ENCODE measurements around the gene NSD2.

Gene NSD2

DNA sequence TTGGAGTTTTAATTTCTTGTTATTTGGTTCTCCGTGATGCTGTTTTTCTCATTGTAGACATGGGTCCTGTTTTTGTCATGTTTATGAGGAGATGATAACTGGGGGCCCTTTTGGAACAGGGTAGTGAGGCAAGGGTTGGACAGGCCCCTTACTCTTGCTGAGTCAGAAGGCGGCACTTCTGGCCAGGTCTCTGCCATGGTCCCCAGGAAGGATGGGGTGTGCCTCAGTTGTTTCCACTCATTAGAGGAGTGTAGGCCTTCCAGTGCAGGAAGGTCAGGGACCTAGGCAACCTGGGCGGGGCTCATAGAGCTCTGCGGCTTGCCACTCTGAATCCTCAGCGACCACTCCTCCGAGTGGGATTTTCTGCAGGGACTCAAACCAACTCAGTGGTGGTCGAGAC, 69.4 kb downstream of the NSD2 start:
- DNase-seq (ENCODE audit: low read depth in 2 of 2, low spot score in 1 of 2) = no peak

DNA sequence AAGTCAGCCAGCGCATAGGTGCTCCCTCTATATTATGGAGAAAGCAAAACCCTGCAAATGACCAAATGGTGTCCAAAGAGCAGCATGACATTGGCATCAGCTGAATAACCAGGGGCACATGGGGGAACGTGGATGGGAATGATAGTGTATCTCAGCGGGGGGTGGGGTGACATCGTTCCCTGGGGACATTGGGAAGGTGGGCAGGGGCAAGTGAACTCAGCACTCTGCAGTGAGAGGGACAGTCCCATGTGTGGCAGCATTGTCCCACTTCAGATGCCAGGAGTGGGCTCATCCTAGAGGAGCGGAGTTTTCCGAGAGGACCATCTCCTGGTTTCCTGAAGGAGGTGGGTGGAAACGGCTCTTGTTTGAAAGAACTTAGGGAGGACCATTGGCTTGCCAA, 72.7 kb downstream of the NSD2 start:
- no peak for DNase-seq (ENCODE audit: low read depth in 2 of 2, low spot score in 1 of 2)

DNA sequence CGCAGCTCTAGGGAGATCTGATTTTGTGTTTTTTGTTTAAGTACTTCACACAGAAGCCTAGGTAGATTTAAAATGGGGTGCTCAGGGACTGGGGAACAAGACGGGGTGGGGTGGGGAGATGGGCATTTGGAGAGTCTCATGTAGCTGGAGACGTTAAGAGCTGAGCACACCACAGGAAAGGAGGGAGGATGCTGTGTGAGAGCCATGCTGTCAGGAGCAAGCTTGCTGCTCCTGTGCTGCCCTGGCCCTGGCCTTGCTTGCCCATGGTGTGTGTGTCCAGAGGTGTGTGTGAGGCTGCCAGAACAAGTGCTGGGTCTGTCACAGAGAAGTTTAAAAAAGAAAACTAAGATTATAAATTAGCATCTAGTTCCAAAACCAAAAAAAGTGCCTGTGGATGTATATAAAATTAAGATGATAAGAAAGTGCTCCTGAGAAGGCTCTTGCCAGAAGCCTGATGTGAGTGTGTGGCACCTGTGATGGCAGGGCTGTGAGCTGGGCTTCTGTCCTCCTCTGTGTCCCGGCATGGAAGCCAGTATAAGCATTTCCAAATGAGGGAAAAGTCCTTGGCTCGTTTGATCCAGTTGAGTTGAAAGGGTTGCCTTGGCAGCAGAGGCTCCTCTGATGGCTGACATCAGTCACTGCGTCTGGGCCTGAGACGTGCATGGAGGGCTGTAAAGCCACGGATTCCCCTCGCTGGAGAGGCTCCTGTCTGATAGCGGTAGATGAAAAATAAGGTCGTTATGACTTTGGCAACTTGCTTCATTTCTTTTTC, 74.1 kb downstream of the NSD2 start:
- no peak for DNase-seq (ENCODE audit: low read depth in 2 of 2, low spot score in 1 of 2)

DNA sequence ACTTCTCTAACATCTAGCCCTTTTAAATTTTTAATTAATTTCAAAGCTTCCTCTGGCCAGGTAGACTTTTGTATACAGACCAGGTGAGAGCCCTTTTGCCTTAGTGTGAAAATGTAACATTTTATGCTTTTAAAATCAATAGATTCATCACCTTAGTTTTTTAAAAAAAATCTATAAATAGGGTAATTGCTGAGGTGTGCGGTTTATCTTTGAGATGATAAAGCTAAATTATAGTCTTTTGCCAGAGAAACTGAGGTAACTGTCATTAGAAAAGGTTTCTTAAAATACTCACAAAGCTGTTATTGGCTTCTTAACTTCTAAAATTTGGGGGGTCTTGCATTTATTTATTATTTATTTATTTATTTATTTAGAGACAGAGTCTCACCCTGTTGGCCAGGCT, 74.7 kb downstream of the NSD2 start:
- DNase-seq (ENCODE audit: low read depth in 2 of 2, low spot score in 1 of 2) = no peak

DNA sequence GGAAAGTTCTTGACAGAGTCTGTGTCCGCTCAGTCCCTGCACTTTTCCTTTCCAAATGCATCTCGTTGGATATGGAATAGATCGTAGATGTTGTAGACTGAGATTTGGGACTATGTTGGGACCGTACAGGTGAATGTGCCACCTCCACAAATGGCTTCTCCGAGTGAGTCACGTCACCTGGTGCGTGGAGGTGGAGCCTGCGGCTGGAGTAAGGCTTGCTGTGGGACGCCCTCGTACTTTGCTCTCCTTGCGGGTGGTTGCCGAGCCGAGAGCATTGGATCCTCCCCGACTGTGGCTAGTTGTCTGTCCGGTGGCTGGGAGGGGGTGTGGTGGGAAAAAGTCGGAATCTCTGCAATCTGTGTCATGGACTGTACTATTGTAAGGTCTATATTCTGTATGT, 77.0 kb downstream of the NSD2 start:
- no peak for DNase-seq (ENCODE audit: low read depth in 2 of 2, low spot score in 1 of 2)

DNA sequence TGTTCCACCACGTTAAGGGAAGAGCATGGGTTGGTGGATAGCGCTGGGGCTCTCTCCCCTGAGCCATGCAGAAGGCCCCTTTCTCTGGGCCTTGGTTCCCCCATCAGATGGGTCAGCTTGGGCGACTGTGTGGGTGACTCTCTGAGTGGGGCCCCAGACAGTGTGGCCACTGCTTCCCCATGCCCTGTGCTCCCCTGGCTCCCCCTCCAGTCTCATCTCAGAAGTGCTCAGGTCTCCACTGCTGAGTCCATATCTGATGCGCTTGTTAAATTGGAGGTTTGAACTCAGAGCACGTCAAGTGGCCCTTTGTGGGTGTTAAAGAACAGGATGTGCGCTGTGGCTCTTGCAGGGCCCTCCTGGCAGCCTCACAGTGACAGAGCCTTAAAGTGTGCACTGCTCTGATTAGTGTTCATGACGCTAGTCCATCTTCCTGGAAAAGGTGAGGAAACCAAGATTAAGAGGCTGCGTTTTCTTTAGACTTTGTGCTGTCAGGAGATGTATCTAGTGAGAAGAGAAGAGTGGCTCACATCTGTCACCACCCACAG, 77.8 kb downstream of the NSD2 start:
- no peak for DNase-seq (ENCODE audit: low read depth in 2 of 2, low spot score in 1 of 2)

DNA sequence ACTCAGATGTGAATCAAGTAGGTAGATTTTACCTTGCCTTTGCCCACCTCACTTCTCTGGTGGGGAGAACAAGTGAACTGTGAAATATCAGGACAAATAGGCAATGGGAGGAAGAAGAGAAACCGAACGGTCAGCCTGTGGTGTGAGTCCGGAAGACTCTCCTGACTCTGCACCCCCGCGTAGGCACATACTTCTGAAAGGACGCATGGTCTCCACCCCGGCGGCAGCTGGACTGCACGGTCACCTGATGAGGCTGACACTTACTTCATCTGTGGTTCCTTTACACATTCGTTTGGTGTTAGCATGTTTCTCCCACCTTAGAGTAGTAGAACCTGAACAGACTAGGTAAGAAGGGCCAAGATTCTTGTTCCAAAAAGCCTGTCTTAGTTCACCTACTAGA, 79.2 kb downstream of the NSD2 start:
- no peak for DNase-seq (ENCODE audit: low read depth in 2 of 2, low spot score in 1 of 2)

DNA sequence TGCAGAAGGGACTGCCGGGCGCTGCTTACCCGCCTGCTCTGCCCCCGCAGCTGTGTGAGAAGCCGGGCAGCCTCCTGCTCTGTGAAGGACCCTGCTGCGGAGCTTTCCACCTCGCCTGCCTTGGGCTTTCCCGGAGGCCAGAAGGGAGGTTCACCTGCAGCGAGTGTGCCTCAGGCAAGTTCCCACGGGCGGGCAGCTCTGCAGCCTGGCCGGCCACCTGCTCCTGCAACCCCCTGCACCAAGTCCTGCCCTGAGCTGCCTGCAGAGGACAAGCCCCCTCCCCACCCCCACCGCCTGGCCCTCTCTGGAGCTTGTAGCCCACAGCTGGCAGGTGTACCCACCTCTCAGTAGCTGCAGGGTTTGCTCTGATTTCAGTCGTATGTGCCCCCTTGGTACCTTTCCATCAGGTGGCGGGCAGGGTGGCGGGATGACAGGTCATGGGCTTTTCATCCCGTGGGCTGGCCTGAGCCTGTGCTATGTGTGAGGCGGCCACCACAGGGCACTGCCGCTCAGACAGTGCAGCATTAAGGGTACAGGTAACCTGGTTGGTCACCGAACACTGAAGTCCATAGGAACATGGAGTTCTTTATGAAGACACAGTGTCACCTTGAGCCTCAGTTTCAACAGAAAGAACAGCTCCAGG, 81.0 kb downstream of the NSD2 start:
- DNase-seq (ENCODE audit: low read depth in 2 of 2, low spot score in 1 of 2) = no peak

DNA sequence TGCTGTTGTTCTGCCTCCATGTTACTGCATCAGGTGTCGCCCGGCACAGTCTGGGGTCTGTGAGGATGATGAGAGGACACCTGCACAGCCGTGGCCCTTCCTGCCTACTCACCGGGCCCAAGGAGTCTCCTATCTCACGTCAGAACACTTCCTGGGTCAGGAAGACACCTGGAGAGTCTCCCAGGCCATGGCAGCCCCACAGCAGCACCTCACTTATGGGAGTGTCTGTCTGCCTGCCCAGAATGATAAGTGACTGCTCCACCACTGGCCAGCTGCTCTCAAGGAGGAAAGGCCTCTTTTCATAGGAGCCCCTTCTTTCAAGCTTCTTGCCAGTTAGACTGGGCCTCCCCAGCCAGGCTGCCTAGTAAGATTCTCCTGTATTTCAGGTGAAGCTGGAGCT, 81.5 kb downstream of the NSD2 start:
- DNase-seq (ENCODE audit: low read depth in 2 of 2, low spot score in 1 of 2) = no peak

DNA sequence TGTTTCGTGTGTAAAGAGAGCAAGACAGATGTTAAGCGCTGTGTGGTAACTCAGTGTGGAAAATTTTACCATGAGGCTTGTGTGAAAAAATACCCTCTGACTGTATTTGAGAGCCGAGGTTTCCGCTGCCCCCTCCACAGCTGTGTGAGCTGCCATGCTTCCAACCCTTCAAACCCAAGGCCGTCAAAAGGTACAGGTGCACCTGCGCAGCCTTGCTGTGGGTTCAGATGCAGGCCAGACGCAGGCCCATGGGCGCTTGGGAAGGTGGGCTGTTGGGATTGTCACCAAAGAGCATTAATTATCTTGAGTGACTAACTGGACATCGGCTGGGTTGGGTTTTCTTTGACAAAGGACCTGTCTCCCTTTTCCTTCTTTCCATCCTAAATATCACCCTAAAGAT, 82.1 kb downstream of the NSD2 start:
- no peak for DNase-seq (ENCODE audit: low read depth in 2 of 2, low spot score in 1 of 2)

DNA sequence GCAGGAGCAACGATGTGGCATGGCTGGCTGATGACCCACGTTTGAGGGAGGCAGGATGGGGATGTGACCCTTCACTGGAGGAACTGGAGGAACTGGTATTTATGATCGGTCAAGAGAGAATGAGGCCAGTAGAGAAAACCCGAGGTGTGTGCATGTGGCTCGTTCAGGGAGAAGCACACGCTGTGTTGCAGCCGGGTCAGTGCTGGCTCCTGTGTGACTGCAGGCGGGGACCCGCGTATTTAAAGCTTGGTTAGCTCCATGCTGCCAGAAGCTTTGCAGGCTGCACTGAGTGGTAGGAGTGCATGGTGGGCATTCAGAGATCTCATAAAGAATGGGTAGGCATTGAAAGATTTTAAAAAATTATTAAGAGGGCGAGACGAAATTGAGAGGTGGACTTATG, 85.4 kb downstream of the NSD2 start:
- no peak for DNase-seq (ENCODE audit: low read depth in 2 of 2, low spot score in 1 of 2)

DNA sequence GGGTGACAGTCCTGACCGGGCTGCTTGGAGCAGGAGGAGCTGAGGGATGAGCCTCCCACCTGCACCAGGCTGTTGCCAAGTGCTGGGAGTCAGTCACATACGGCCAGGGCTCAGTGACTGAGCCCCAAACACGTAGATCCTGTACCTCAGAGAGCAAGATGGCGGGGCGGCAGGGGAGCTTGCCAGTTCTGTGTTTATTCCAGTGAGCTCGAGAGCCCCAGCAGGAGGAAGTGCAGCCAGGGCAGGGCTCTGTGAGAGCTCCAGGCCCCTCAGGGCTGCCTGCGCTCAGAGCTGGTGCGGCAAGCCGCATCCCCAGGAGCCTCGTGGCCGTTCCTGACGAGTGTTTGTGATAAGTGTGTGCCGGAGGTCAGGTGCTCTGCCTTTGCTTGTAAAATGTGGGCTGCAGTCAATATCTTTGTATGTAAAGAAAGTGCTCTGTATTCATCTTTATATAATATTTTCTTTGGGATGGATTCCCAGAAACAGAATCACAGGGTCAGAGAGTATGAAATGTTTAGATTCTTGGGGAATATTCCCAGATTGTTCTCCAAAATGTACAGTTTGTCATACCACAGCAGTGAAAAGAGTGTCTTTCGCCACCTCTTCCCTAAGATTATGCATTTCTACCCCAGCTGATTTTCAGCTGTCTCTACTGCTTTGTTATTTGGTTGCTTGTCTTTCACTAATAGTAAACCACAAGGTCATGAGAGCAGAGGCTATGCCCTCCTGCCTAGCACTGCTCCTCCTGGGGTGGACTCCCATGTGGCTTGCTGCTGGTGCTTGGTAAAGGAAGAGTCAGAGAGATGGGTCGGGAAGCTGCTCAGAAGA, 87.3 kb downstream of the NSD2 start:
- no peak for DNase-seq (ENCODE audit: low read depth in 2 of 2, low spot score in 1 of 2)

DNA sequence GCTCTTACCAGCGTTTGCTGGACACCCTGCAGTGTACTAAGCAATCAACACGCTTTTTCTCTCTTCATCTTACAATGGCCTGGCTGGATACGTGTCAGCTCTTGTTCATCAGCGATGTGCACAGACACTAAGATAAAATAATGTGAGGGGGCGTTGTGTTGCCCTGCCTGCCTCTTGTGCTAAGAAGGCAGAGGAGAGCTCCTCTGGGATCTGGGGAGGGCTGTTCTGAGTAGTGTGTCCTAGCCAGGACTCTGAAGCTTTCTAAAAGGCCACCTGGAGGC, 87.9 kb downstream of the NSD2 start:
- no peak for DNase-seq (ENCODE audit: low read depth in 2 of 2, low spot score in 1 of 2)

DNA sequence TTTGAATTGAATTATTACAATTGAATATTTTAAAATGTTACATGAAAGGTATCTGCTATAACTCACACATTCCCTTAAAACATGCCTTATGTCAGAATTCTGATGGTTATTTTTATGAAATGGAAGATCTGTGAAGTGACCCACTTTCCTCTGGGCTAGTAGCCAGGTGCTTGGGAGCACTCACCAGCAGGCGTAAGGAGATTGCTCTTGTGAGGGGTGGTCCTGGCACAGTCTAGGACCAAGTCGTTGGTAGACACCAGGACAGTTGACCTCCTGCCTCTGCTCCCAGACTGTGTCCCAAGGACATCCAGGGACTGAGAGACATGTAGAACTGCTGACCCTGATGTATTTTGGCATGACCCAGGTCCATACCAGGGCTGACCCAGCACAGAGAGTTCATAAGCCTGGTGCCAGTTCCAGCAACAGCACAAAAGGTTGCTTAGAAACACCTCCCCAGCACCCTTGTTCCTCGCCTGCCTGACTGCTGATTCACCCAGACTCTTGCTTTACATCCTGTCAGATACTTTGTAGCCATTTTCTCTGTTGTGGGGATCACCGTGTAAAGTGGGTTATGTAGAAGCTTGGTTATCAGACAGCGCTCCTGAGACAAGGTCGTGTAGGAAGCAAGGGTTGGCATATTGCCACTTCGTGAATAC, 89.1 kb downstream of the NSD2 start:
- no peak for DNase-seq (ENCODE audit: low read depth in 2 of 2, low spot score in 1 of 2)

DNA sequence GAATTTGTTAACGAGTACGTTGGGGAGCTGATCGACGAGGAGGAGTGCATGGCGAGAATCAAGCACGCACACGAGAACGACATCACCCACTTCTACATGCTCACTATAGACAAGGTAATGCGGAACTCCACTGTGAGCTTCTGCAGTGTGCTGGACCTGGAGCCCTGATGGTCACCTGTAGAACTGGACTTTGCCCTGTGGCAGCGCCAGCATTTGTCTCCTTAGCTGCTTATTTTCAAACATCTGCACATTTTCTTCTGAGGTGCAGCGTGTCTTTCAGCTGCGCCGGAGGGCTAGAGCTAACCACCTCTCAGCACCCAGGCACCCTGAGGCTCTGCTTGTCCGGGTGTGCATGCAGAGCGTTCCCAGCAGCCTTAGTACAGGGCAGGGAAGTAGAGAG, 89.8 kb downstream of the NSD2 start:
- no peak for DNase-seq (ENCODE audit: low read depth in 2 of 2, low spot score in 1 of 2)

DNA sequence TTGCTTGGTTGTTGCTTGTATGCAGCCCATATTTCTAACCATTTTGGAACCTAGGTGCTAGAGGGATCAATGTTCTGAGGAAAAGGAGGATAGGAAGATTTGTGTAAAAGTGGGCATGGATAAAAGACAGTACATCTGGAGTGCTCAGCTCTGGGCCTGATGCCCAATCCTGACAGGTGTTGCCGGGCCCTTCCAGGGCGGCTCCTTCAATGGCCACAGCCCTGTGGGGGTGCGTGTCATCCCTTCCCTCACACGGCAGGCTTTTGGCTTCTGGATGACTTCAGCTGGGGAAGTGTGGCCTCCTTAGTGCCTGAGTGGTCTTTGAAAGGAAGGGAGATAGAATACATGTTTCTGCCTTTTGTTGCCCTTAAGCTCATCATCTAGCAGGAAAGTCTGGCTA, 90.4 kb downstream of the NSD2 start:
- DNase-seq (ENCODE audit: low read depth in 2 of 2, low spot score in 1 of 2) = no peak

DNA sequence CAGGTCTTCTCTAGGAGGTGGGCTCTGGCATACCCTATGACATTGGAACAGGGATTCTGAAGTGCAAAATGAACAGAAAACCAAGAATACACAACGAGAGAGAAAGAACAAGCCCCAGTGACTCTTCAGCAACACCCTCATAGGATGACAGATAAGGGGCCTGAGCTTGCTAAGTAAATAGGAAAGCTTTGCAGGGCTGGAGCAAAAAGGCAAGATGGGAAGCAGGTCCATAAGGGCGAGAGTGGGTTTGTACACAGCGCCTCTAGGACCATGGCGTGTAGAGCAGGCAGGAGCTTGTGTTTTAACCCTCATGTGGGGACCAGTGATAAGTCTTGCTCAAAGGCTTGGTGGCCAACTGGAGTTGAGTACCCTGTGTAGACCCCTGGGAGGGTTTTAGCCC, 91.8 kb downstream of the NSD2 start:
- no peak for DNase-seq (ENCODE audit: low read depth in 2 of 2, low spot score in 1 of 2)

DNA sequence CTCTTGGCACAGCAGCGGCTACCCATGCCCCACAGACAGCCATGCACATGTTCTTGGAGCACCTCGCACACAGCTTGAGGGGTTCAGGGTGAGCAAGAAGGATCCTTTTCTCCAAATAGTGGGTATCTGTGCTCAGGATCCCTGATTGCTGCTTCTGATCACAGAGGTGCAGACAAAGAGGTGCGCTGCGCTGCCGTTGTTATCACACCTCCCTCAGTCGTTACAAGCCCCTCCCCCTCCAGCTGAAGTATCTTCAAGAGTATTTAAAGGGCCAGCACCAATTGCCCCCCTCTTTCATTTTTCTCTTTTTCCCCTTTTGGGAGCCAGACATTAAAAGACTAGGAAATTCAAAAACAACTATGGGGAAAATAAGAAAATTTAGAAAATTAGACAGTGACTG, 93.2 kb downstream of the NSD2 start:
- no peak for DNase-seq (ENCODE audit: low read depth in 2 of 2, low spot score in 1 of 2)

DNA sequence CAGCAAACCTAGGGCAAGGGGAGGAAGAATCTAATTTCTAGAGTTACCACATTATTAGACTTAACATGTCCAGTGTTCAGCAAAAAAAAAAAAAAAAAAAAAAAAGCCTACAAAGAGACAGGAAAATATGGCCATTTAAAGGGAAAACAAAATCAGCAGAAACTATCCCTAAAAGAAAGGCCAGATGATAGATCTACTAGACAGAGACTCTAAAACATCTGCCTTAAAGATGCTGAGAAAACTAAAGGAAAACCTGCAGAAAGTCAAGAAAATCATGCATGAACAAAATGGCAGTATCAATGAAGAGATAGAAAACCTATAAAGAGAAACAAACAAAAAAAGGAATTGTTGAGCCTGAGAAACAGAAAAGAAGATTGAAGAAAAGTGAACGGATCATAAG, 93.8 kb downstream of the NSD2 start:
- no peak for DNase-seq (ENCODE audit: low read depth in 2 of 2, low spot score in 1 of 2)

DNA sequence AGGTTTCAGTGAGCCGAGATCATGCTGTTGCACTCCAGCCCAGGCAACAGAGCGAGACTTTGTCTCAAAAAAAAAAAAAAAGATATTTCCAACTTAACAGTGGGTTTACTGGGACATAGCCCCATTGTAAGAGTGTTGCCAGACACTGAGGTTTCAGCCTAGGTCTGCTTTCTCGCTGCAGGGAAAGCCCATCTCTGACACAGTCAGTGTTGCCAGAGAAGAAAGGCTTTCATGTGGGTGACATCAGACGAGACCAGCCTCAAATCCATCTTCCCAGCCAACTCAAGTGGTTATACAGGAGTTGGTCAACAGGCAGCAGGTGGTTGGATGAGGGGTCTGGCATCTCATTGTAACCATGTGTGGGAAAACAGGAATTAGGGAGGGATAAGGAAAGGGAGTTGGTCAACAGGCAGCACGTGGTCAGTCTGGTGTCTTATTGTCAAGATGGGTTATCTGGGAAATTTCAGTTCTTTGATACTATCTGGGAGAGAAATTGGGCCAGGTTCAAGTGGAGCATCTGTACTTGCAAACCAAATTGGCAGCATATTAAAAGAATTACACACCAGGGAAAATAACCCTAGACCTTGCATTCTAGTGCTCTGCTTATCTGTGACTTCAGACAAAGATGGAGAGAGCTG, 96.4 kb downstream of the NSD2 start:
- DNase-seq (ENCODE audit: low read depth in 2 of 2, low spot score in 1 of 2) = no peak

DNA sequence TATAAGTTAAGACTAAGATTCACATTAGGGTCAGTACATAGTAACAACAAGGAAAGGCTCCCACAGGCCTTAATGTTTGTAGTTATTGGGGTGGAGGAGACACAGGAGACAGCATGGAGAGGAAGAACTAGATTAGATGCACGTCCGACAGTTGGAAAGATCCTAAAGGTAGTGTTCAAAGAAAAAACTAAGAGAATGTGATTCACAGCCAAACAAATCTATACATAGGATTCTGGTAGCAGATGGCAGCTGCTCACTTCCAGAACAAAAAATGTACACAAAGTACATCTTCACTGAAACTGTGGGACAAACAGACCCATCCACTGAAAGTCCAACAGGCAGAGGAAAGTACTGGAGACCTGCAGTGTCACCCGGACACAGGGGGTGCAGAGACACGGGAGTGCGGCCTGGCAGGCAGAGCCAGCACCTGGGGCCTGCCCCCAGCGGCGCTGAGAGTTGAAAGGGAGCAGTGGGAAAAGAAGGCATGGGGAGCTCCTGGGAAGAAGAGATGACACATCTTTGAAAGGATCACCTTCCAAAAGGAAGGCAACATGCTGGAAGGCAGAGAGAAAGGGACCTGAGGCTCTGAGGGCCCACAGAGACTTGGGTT, 97.6 kb downstream of the NSD2 start:
- DNase-seq (ENCODE audit: low read depth in 2 of 2, low spot score in 1 of 2) = no peak
